Parathyroid adenoma (tissue), 2 donors: ENCODE results near the gene DOCK4.

Experiments used
- H2AFZ ChIP-seq: fragments of 300-600 bp; sonication (generic); one replicate; pipeline ENCODE4 v1.7.0; 2017; ENCODE audit warnings: antibody characterized with exemption, mild to moderate bottlenecking
- H3K27ac ChIP-seq: fragments of 300-600 bp; sonication (generic); one replicate; pipeline ENCODE4 v1.7.0; 2017
- H3K27me3 ChIP-seq: fragments of 300-600 bp; sonication (generic); one replicate; pipeline ENCODE4 v1.7.0; 2017; ENCODE audit warnings: low read length; ENCODE audit not compliant: control insufficient read depth, insufficient read depth
- H3K36me3 ChIP-seq: fragments of 300-600 bp; sonication (generic); one replicate; pipeline ENCODE4 v1.7.0; 2017; ENCODE audit warnings: low read length; ENCODE audit not compliant: control insufficient read depth, insufficient read depth
- H3K4me1 ChIP-seq: fragments of 300-600 bp; sonication (generic); one replicate; pipeline ENCODE4 v1.7.0; 2017; ENCODE audit warnings: control low read depth
- H3K4me2 ChIP-seq: fragments of 300-600 bp; sonication (generic); one replicate; pipeline ENCODE4 v1.7.0; 2017; ENCODE audit warnings: low read length
- H3K4me3 ChIP-seq: fragments of 300-600 bp; sonication (generic); one replicate; pipeline ENCODE4 v1.7.0; 2017; ENCODE audit warnings: low read depth, low read length
- H3K79me2 ChIP-seq: fragments of 300-600 bp; sonication (generic); one replicate; pipeline ENCODE4 v1.7.0; 2017; ENCODE audit warnings: control low read depth
- H3K9ac ChIP-seq: fragments of 300-600 bp; sonication (generic); one replicate; pipeline ENCODE4 v1.7.0; 2017; ENCODE audit warnings: mild to moderate bottlenecking
- H3K9me3 ChIP-seq: fragments of 300-600 bp; sonication (generic); one replicate; pipeline ENCODE4 v1.7.0; 2017; ENCODE audit warnings: low read length; ENCODE audit not compliant: control insufficient read depth
- CTCF ChIP-seq: fragments of 300-600 bp; sonication (generic); IDR thresholded peaks from one replicate; pipeline ENCODE4 v1.7.0; 2017; ENCODE audit warnings: antibody characterized with exemption, mild to moderate bottlenecking
- donor health status: primary hyperparathyroidism.

Gene DOCK4

GRCh38 chr7:111730057-111730456 lies 476.1 kb downstream of the DOCK4 start:
- H3K36me3 ChIP-seq = no peaks in the 10 kb centered on the region
- TF ChIP-seq CTCF = no peak
- H3K9me3 ChIP-seq = no peaks in the 10 kb centered on the region
- no peak overlapping the region for H3K27ac ChIP-seq
- no peak overlapping the region for H3K4me2 ChIP-seq
- H3K9ac ChIP-seq = no peak overlapping the region
- H2AFZ ChIP-seq = no peak overlapping the region
- no peaks in the 10 kb centered on the region for H3K4me1 ChIP-seq
- H3K79me2 ChIP-seq = no peaks in the 10 kb centered on the region
- no peaks in the 10 kb centered on the region for H3K27me3 ChIP-seq
- no peak overlapping the region for H3K4me3 ChIP-seq

GRCh38 chr7:111729483-111729882 lies 476.7 kb downstream of the DOCK4 start:
- no peak for TF ChIP-seq CTCF
- no peaks in the 10 kb centered on the region for H3K9me3 ChIP-seq
- no peak overlapping the region for H3K4me3 ChIP-seq
- no peak overlapping the region for H3K27ac ChIP-seq
- H3K79me2 ChIP-seq = no peaks in the 10 kb centered on the region
- no peak overlapping the region for H2AFZ ChIP-seq
- no peaks in the 10 kb centered on the region for H3K36me3 ChIP-seq
- no peak overlapping the region for H3K4me2 ChIP-seq
- H3K9ac ChIP-seq = no peak overlapping the region
- H3K4me1 ChIP-seq = no peaks in the 10 kb centered on the region
- H3K27me3 ChIP-seq = no peaks in the 10 kb centered on the region

- Histone ChIP-seq H3K9ac (no peak overlapping the region), H3K27me3 (no peaks in the 10 kb centered on the region), H3K4me3 (no peak overlapping the region), H3K36me3 (no peaks in the 10 kb centered on the region), H2AFZ (no peak overlapping the region), H3K27ac (no peak overlapping the region), H3K4me1 (no peaks in the 10 kb centered on the region), H3K79me2 (no peaks in the 10 kb centered on the region), H3K4me2 (no peak overlapping the region), H3K9me3 (no peaks in the 10 kb centered on the region)
- TF ChIP-seq CTCF = no peak
These were observed 477.6 kb downstream of the DOCK4 start for GRCh38 chr7:111728635-111728995.

- no peaks in the 10 kb centered on the region for H3K36me3 ChIP-seq
- no peaks in the 10 kb centered on the region for H3K4me1 ChIP-seq
- H3K9me3 ChIP-seq = no peaks in the 10 kb centered on the region
- H3K79me2 ChIP-seq = no peaks in the 10 kb centered on the region
- no peak overlapping the region for H3K9ac ChIP-seq
- no peak overlapping the region for H2AFZ ChIP-seq
- H3K4me3 ChIP-seq = no peak overlapping the region
- H3K27me3 ChIP-seq = no peaks in the 10 kb centered on the region
- no peak overlapping the region for H3K27ac ChIP-seq
- no peak overlapping the region for H3K4me2 ChIP-seq
- no peak for TF ChIP-seq CTCF
These were observed 478.1 kb downstream of the DOCK4 start for GRCh38 chr7:111727905-111728634.

- Histone ChIP-seq H3K9me3 (no peaks in the 10 kb centered on the region), H3K9ac (no peak overlapping the region), H3K27ac (no peak overlapping the region), H3K4me1 (no peaks in the 10 kb centered on the region), H3K4me2 (no peak overlapping the region), H3K36me3 (no peaks in the 10 kb centered on the region), H3K27me3 (no peaks in the 10 kb centered on the region), H3K4me3 (no peak overlapping the region), H3K79me2 (no peaks in the 10 kb centered on the region), H2AFZ (no peak overlapping the region)
- TF ChIP-seq CTCF = no peak
These were observed 487.3 kb downstream of the DOCK4 start for GRCh38 chr7:111718886-111719285.
